K562 (cell line): ENCODE data around the gene PFDN2. TPM values are rescaled to one million over a fixed set of nuclear protein-coding genes. Genes with fewer than 3 reads are reported as not detected.

Experiments
- ARHGAP35 ChIP-seq: fragments of 450-650 bp; IDR thresholded peaks from 2 replicates; pipeline ENCODE4 v1.6.1; 2018; ENCODE audit not compliant: partially characterized antibody
- C11orf30 ChIP-seq: fragments of 450-650 bp; IDR thresholded peaks from 2 replicates; pipeline ENCODE4 v1.6.1; 2016; ENCODE audit warnings: low read depth, mild to moderate bottlenecking
- DDX20 ChIP-seq: fragments of 450-650 bp; IDR thresholded peaks from 2 replicates; pipeline ENCODE4 v1.6.1; 2016; ENCODE audit warnings: missing genetic modification characterization, low read depth, mild to moderate bottlenecking, missing compliant biosample characterization, moderate library complexity
- ELF1 ChIP-seq: fragments of 200-800 bp; sonication (Bioruptor generic); IDR thresholded peaks from 2 replicates; pipeline ENCODE4 v1.6.1; 2016; ENCODE audit warnings: missing genetic modification characterization, missing compliant biosample characterization
- EP300 ChIP-seq: IDR thresholded peaks from 2 replicates; pipeline ENCODE4 v1.6.1; 2012; ENCODE audit warnings: low read length, improper control_type of control experiment
- ESRRB ChIP-seq: fragments of 250-450 bp; sonication (Bioruptor Pico); IDR thresholded peaks from 2 replicates; pipeline ENCODE4 v1.5.0; 2020; ENCODE audit warnings: mild to moderate bottlenecking, moderate library complexity, borderline replicate concordance
- HDGF ChIP-seq: fragments of 450-650 bp; IDR thresholded peaks from 2 replicates; pipeline ENCODE4 v1.6.1; 2016
- ILK ChIP-seq: fragments of 450-650 bp; IDR thresholded peaks from 2 replicates; pipeline ENCODE4 v1.6.1; 2016; ENCODE audit warnings: missing genetic modification characterization, low read depth, mild to moderate bottlenecking, missing compliant biosample characterization, moderate library complexity, borderline replicate concordance
- LARP7 ChIP-seq: fragments of 450-650 bp; IDR thresholded peaks from 2 replicates; pipeline ENCODE4 v1.6.1; 2016
- MCM3 ChIP-seq: fragments of 450-650 bp; IDR thresholded peaks from 2 replicates; pipeline ENCODE4 v1.6.1; 2016
- NCOA1 ChIP-seq: fragments of 450-650 bp; IDR thresholded peaks from 2 replicates; pipeline ENCODE4 v1.6.1; 2016; ENCODE audit warnings: low read depth
- NFXL1 ChIP-seq: fragments of 450-650 bp; formaldehyde crosslinking; IDR thresholded peaks from 2 replicates; pipeline ENCODE4 v1.4.0; 2021; ENCODE audit warnings: mild to moderate bottlenecking
- NR4A1 ChIP-seq, 2 experiments: fragments of 250-450 bp in 1 of 2; fragments of 450-650 bp in 1 of 2; sonication (Bioruptor Pico) in 1 of 2; IDR thresholded peaks; 2 replicates each; pipeline versions ENCODE4 v1.4.0 to v1.6.1; 2016 to 2020; ENCODE audit warnings: mild to moderate bottlenecking in 2 of 2, missing compliant biosample characterization in 1 of 2, missing genetic modification characterization in 1 of 2, moderate library complexity in 1 of 2
- NRF1 ChIP-seq, 2 experiments: fragments of 450-650 bp; IDR thresholded peaks in 1 of 2; conservative IDR thresholded peaks in 1 of 2; 2 replicates each; pipeline ENCODE4 v1.6.1; 2014; ENCODE audit warnings: mild to moderate bottlenecking in 2 of 2
- PHF8 ChIP-seq: fragments of 200-600 bp; sonication (generic); IDR thresholded peaks from 2 replicates; pipeline ENCODE4 v1.6.1; 2012; ENCODE audit warnings: mixed run types, mild to moderate bottlenecking, inconsistent platforms, low read length, moderate library complexity, borderline replicate concordance
- POU5F1 ChIP-seq: fragments of 150-350 bp; IDR thresholded peaks from 2 replicates; pipeline ENCODE4 v1.6.1; 2014; ENCODE audit warnings: borderline replicate concordance, low read length, low read depth, mild to moderate bottlenecking; ENCODE audit not compliant: partially characterized antibody
- RBM39 ChIP-seq: fragments of 200-400 bp; formaldehyde crosslinking; optimal IDR thresholded peaks from 2 replicates; pipeline ENCODE3; 2018; ENCODE audit warnings: low read depth, low read length
- RNF2 ChIP-seq: sonication (generic); IDR thresholded peaks from 2 replicates; pipeline ENCODE4 v1.6.1; 2016
- SMAD3 ChIP-seq: fragments of 450-650 bp; formaldehyde crosslinking; conservative IDR thresholded peaks from 2 replicates; pipeline ENCODE4 v1.4.0; 2020; ENCODE audit warnings: mild to moderate bottlenecking
- SP1 ChIP-seq: sonication (generic); formaldehyde crosslinking; IDR thresholded peaks from 2 replicates; pipeline ENCODE4 v1.8.1; 2022; ENCODE audit warnings: mild to moderate bottlenecking, missing genetic modification reagents
- TFAM ChIP-seq: fragments of 250-450 bp; sonication (Bioruptor Pico); conservative IDR thresholded peaks from 2 replicates; pipeline ENCODE4 v1.5.0; 2021; ENCODE audit warnings: mild to moderate bottlenecking, moderate library complexity
- THAP12 ChIP-seq: fragments of 250-450 bp; sonication (Bioruptor Pico); IDR thresholded peaks from 2 replicates; pipeline ENCODE4 v1.9.0; 2021; ENCODE audit warnings: mild to moderate bottlenecking, inconsistent platforms
- TRIM25 ChIP-seq: fragments of 450-650 bp; IDR thresholded peaks from 2 replicates; pipeline ENCODE4 v1.7.0; 2016; ENCODE audit warnings: borderline replicate concordance
- ZFP1 ChIP-seq: fragments of 450-650 bp; formaldehyde crosslinking; IDR thresholded peaks from 2 replicates; pipeline ENCODE4 v1.4.0; 2020; ENCODE audit warnings: mild to moderate bottlenecking, mixed read lengths
- ZNF212 ChIP-seq: fragments of 450-650 bp; formaldehyde crosslinking; IDR thresholded peaks from 2 replicates; pipeline ENCODE4 v1.4.0; 2020; ENCODE audit warnings: mild to moderate bottlenecking
- ZNF217 ChIP-seq: sonication (generic); formaldehyde crosslinking; IDR thresholded peaks from 2 replicates; pipeline ENCODE4 v1.8.0; 2022; ENCODE audit warnings: mild to moderate bottlenecking, missing genetic modification reagents
- polyA plus RNA-seq, 8 experiments: library from polyadenylated mRNA; depleted of rRNA in 4 of 8; stranded (reverse) in 5 of 8; unstranded in 3 of 8; fragments of >200 nt; fragmentation: Nextera tagmentation in 2 of 8; fragmentation: Illumina TruSeq in 1 of 8; extraction: Ambion mirVana in 2 of 8; extraction: Trizol in 1 of 8; gene quantifications; 2 replicates each; pipeline versions ENCODE4 v1.2.1 to v1.2.3, GENCODE V29; 2011 to 2014; ENCODE audit warnings: inconsistent platforms in 1 of 8, missing spikeins in 1 of 8
- total RNA-seq, 7 experiments: library from RNA; depleted of rRNA in 6 of 7; stranded (reverse); fragments of >200 nt in 6 of 7; fragmentation: Illumina TruSeq in 2 of 7; extraction: Trizol in 2 of 7; gene quantifications; 2 replicates each; pipeline versions ENCODE4 v1.2.1 to v1.2.3, GENCODE V29; 2011 to 2021; ENCODE audit warnings: low replicate concordance in 1 of 7
- TF ChIP-seq, protein P1 (sequence below): fragments of 250-450 bp; sonication (Bioruptor Pico); IDR thresholded peaks from 2 replicates; pipeline ENCODE4 v1.5.1; 2021; ENCODE audit warnings: mild to moderate bottlenecking

The PFDN2 gene
- total and polyA plus RNA-seq, 9 of the 15 experiments (the other 6 are each of a cell fraction or from before 2014, with no cell fraction given) = 50.2 to 361 (median 144) TPM

DNA sequence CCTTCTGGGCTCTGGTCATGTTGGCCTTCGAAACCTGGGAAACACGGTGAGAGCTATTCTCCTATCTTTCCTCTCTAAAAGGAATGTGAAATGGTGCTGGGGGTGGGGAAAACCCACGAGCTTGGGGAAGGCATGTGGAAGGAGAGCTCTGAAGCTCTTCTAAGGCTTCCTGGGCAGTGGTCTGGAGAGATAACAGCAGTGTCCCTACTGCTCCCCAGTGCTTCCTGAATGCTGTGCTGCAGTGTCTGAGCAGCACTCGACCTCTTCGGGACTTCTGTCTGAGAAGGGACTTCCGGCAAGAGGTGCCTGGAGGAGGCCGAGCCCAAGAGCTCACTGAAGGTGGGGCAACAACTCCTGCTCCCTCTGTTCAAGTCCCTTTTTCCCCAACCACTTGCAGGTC, 44.2 kb upstream of the PFDN2 start (continued):
- TF ChIP-seq TRIM25 (no peak), ILK (no peak), NR4A1 (CRISPR knock-in tag; IDR thresholded peaks at IDR 0.05) (no peak), NR4A1 (tag; IDR thresholded peaks at IDR 0.05) (no peak), PHF8 (no peak), THAP12 (no peak), TFAM (CRISPR knock-in tag) (no peak), NRF1 (conservative IDR thresholded peaks at IDR 0.05 in 1 of 2, IDR thresholded peaks at IDR 0.05 in 1 of 2) (peak; percentile 19 to 23; a peak in 1 of 4 replicates), NFXL1 (CRISPR knock-in tag) (no peak), SP1 (no peak), ZFP1 (CRISPR knock-in tag) (no peak), RBM39 (no peak), ZNF217 (CRISPR knock-in tag) (no peak), NCOA1 (no peak), ARHGAP35 (no peak), RNF2 (no peak), LARP7 (no peak), POU5F1 (no peak), ESRRB (CRISPR knock-in tag) (no peak), C11orf30 (no peak), EP300 (peak; percentile 42; the same call in 1 of the 2 replicates), HDGF (no peak), ZNF212 (CRISPR knock-in tag) (no peak), DDX20 (tag) (no peak), MCM3 (no peak), SMAD3 (CRISPR knock-in tag) (no peak), ELF1 (tag) (peak; percentile 44; the same call in 1 of the 2 replicates)
- TF ChIP-seq, protein P1, sequence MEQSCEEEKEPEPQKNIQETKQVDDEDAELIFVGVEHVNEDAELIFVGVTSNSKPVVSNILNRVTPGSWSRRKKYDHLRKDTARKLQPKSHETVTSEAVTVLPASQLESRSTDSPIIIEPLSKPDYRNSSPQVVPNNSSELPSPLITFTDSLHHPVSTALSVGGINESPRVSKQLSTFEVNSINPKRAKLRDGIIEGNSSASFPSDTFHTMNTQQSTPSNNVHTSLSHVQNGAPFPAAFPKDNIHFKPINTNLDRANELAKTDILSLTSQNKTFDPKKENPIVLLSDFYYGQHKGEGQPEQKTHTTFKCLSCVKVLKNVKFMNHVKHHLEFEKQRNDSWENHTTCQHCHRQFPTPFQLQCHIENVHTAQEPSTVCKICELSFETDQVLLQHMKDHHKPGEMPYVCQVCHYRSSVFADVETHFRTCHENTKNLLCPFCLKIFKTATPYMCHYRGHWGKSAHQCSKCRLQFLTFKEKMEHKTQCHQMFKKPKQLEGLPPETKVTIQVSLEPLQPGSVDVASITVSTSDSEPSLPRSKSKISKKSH (CRISPR knock-in tag) = no peak
